ENCODE data around the gene SPSB4. TPM values are rescaled to one million over a fixed set of nuclear protein-coding genes. Genes with fewer than 3 reads are reported as not detected.

SPSB4 gene
- total RNA-seq, 4 donors from 2014 or later: 3.5 TPM; not detected in 3

DNA sequence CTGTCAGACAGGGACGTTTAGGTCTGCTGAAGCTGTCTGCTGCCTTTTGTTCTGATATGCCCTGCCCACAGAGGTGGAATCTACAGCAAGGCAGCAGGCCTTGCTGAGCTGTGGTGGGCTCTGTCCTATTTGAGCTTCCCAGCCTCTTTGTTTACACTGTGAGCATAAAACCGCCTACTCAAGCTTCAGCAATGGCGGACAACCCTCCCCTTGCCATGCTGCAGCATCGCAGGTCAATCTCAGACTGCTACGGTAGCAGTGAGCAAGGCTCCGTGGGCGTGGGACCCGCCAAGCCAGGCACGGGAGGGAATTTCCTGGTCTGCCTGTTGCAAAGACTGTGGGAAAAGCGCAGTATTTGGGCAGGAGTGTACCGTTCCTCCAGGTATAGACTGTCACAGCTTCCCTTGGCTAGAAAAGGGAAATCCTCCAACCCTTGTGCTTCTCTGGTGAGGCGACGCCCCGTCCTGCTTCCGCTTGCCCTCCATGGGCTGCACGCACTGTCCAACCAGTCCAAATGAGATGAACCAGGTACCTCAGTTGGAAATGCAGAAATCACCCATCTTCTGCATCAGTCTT, 71.4 kb downstream of the SPSB4 start:
- H3K36me3 ChIP-seq: no peaks in the 10 kb centered on the region
- H3K27me3 ChIP-seq: no peaks in the 10 kb centered on the region
- TF ChIP-seq POLR2A (IDR thresholded peaks at IDR 0.05): no peak
- TF ChIP-seq, protein P1, sequence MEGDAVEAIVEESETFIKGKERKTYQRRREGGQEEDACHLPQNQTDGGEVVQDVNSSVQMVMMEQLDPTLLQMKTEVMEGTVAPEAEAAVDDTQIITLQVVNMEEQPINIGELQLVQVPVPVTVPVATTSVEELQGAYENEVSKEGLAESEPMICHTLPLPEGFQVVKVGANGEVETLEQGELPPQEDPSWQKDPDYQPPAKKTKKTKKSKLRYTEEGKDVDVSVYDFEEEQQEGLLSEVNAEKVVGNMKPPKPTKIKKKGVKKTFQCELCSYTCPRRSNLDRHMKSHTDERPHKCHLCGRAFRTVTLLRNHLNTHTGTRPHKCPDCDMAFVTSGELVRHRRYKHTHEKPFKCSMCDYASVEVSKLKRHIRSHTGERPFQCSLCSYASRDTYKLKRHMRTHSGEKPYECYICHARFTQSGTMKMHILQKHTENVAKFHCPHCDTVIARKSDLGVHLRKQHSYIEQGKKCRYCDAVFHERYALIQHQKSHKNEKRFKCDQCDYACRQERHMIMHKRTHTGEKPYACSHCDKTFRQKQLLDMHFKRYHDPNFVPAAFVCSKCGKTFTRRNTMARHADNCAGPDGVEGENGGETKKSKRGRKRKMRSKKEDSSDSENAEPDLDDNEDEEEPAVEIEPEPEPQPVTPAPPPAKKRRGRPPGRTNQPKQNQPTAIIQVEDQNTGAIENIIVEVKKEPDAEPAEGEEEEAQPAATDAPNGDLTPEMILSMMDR (IDR thresholded peaks at IDR 0.05): no peak
- no peak overlapping the region for H3K27ac ChIP-seq
- intact Hi-C loops (cut with DNase I; ENCODE audit: low total_unique reads): no loop called here
- no peak for DNase-seq
- no peaks in the 10 kb centered on the region for H3K4me1 ChIP-seq
- no peak overlapping the region for H3K4me3 ChIP-seq
- H3K9me3 ChIP-seq: no peaks in the 10 kb centered on the region

DNA sequence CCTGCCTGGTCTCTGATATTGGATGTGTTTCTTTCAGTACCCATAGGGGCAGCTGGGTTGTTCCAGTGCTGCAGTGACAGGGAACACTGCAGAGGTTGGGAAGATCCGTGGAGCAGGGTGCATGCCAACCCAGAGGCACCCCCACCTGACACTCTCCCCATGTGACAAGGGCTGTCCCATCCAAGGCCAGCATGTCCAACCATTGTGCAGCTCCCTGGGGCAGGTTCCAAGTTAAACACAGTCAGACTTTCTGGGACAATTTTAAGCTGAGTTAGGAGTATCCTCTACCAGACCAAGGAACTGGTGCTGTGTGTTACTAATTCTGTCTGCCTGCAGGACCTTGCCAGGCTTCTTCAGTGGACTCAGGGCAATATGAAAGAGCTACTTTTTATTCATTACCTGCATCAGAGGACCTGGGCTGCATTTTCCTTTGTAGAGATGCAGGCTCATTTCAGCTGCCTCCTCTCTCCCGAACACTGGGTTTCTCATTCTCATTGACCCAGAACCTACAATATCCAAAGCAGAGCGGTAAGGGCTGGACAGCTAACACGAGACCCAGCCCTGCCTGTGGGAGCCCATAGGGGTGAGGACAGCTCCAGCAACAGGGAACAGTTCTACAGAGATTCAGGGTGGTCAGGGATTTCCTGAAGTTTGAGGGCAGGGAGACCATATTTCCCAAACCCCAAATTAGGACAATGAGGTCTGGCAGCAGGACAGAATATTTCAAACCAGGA, 72.7 kb downstream of the SPSB4 start:
- no peak for TF ChIP-seq POLR2A (IDR thresholded peaks at IDR 0.05)
- TF ChIP-seq, protein P1 (IDR thresholded peaks at IDR 0.05): no peak
- Histone ChIP-seq H3K27me3 (no peaks in the 10 kb centered on the region), H3K4me1 (no peaks in the 10 kb centered on the region), H3K27ac (no peak overlapping the region), H3K36me3 (no peaks in the 10 kb centered on the region), H3K9me3 (no peaks in the 10 kb centered on the region), H3K4me3 (no peak overlapping the region)
- intact Hi-C loops (cut with DNase I; ENCODE audit: low total_unique reads): no loop called here
- DNase-seq: no peak

DNA sequence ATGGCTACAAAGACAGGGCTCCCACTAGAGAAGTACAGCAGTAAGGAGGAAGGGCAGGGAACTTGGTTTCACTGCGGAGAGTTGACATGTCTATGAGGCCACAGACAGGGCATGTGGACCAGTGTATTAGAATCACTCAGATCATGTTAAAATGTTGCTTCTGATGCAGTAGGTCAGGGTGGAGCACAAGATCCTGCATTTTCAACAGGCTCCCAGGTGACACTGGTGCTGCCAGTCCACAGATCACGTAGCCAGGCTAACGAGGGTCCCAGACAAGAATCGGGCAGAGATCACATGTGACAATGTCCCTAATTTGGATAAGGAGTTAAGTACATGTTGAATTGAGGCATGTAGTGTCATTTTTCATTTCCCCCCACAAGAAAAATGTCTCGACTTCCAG, 73.6 kb downstream of the SPSB4 start:
- DNase-seq: no peak
- Histone ChIP-seq H3K9me3 (no peaks in the 10 kb centered on the region), H3K4me1 (no peaks in the 10 kb centered on the region), H3K36me3 (no peaks in the 10 kb centered on the region), H3K4me3 (no peak overlapping the region), H3K27ac (no peak overlapping the region), H3K27me3 (no peaks in the 10 kb centered on the region)
- TF ChIP-seq, protein P1 (IDR thresholded peaks at IDR 0.05): no peak
- no peak for TF ChIP-seq POLR2A (IDR thresholded peaks at IDR 0.05)
- intact Hi-C loops (cut with DNase I; ENCODE audit: low total_unique reads): no loop called here

DNA sequence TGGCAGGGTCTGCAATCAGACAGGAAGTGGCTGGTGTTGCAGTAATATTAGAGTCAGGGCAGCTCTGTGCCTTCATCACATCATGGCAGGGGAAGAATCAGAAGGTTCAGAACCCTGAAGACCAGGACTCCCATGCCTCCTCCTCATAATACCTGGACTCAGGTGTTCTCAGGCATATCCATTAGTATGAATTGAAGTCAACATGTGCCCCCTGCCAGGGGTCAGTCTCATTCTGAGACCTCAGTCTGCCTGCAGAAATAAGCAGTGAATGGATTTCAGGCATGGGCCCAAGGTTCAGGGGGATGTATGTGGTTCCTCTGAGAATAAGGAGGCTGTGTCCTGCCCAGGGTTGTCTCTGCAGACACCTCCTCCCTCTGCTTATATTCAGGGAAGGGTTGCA, 74.2 kb downstream of the SPSB4 start:
- DNase-seq: no peak
- Histone ChIP-seq H3K4me3 (no peak overlapping the region), H3K9me3 (no peaks in the 10 kb centered on the region), H3K27me3 (no peaks in the 10 kb centered on the region), H3K36me3 (no peaks in the 10 kb centered on the region), H3K27ac (no peak overlapping the region), H3K4me1 (no peaks in the 10 kb centered on the region)
- intact Hi-C loops (cut with DNase I; ENCODE audit: low total_unique reads): no loop called here
- no peak for TF ChIP-seq POLR2A (IDR thresholded peaks at IDR 0.05)
- TF ChIP-seq, protein P1 (IDR thresholded peaks at IDR 0.05): no peak

DNA sequence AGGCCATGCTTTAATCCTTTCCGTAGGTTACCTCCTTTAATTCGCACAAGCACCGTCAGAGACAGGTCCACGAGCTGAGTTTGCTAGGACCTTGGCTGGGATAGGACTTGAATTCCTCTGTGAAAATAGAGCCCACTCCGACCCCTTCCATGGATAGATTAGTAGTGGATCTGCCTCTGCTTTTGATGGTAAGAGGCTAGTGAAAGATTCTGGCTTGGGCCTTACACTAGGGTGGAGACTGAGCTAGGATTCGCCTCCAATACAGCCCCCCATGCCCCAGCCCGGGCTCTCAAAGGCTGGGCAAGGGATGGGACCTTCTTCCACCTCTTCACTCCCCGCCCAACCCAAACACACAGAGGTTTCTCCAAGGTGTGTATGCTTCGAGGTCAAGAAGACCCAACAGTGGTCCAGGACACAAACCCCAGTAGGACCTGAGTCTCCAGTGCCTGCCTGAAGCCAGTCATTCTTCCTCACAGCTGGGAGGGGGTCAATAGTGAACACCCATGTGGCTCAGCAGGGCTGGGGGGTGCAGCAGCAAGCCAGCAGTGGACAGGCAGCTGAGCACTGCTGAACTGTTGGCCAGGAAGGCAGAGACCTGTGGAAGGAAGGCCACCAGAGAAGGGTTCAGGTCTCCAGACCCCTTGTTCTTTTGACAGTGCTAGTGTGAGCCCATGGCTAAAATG, 75.7 kb downstream of the SPSB4 start:
- no peak for DNase-seq

More for the DNA sequence above, 75.7 kb downstream of the SPSB4 start:
- H3K4me1 ChIP-seq: no peaks in the 10 kb centered on the region
- H3K36me3 ChIP-seq: no peaks in the 10 kb centered on the region
- no peaks in the 10 kb centered on the region for H3K27me3 ChIP-seq
- H3K27ac ChIP-seq: no peak overlapping the region
- intact Hi-C loops (cut with DNase I; ENCODE audit: low total_unique reads): no loop called here
- no peak for TF ChIP-seq POLR2A (IDR thresholded peaks at IDR 0.05)
- TF ChIP-seq, protein P1 (IDR thresholded peaks at IDR 0.05): no peak
- H3K4me3 ChIP-seq: no peak overlapping the region
- H3K9me3 ChIP-seq: no peaks in the 10 kb centered on the region

All from uterus (tissue), 4 donors.